Loucy (cell line): ENCODE measurements around the gene CLMN.

Experiments used
- H2AFZ ChIP-seq: fragments of 200-600 bp; sonication (generic); 2 replicates; pipeline ENCODE4 v1.6.0; 2016; ENCODE audit warnings: antibody characterized with exemption, mild to moderate bottlenecking, low read length, moderate library complexity
- H3F3A ChIP-seq: fragments of 200-600 bp; 2 replicates; pipeline ENCODE4 v1.6.0; 2016; ENCODE audit warnings: antibody characterized with exemption, low read depth, mild to moderate bottlenecking
- H3K27me3 ChIP-seq: fragments of 200-600 bp; sonication (generic); 2 replicates; pipeline ENCODE4 v1.6.1; 2014; ENCODE audit warnings: low read length, mild to moderate bottlenecking; ENCODE audit not compliant: insufficient read depth, poor library complexity, severe bottlenecking
- H3K36me3 ChIP-seq: fragments of 200-600 bp; sonication (generic); 2 replicates; pipeline ENCODE4 v1.6.1; 2016; ENCODE audit warnings: low read length; ENCODE audit not compliant: insufficient read depth
- H3K4me1 ChIP-seq: fragments of 200-600 bp; sonication (generic); 2 replicates; pipeline ENCODE4 v1.5.1; 2014; ENCODE audit warnings: low read length, mild to moderate bottlenecking; ENCODE audit not compliant: insufficient read depth, poor library complexity, severe bottlenecking
- H3K4me2 ChIP-seq: fragments of 200-600 bp; sonication (generic); 2 replicates; pipeline ENCODE4 v1.6.0; 2014; ENCODE audit warnings: antibody characterized with exemption, low read length, low read depth, mild to moderate bottlenecking; ENCODE audit not compliant: poor library complexity, severe bottlenecking
- H3K4me3 ChIP-seq: fragments of 200-600 bp; sonication (generic); 2 replicates; pipeline ENCODE4 v1.5.1; 2014; ENCODE audit warnings: low read length, mild to moderate bottlenecking, mixed read lengths; ENCODE audit not compliant: poor library complexity, severe bottlenecking
- H3K79me2 ChIP-seq: fragments of 200-600 bp; sonication (generic); 2 replicates; pipeline ENCODE4 v1.6.1; 2014; ENCODE audit warnings: low read length; ENCODE audit not compliant: insufficient read depth
- H3K9ac ChIP-seq: fragments of 200-600 bp; sonication (generic); 2 replicates; pipeline ENCODE4 v1.6.0; 2014; ENCODE audit warnings: mild to moderate bottlenecking, low read depth, low read length, moderate library complexity; ENCODE audit not compliant: poor library complexity, severe bottlenecking
- H3K9me2 ChIP-seq: fragments of 200-600 bp; sonication (generic); replicated peaks from 2 replicates; pipeline ENCODE4 v1.6.1; 2016; ENCODE audit warnings: low read depth, low read length, mixed read lengths
- H3K9me3 ChIP-seq: fragments of 200-600 bp; sonication (generic); 2 replicates; pipeline ENCODE4 v1.6.1; 2014; ENCODE audit warnings: mild to moderate bottlenecking, antibody characterized with exemption, low read length, low read depth; ENCODE audit not compliant: insufficient read depth
- H4K20me1 ChIP-seq: fragments of 200-600 bp; sonication (generic); 2 replicates; pipeline ENCODE4 v1.6.0; 2014; ENCODE audit warnings: antibody characterized with exemption, low read length, mild to moderate bottlenecking; ENCODE audit not compliant: insufficient read depth, poor library complexity, severe bottlenecking
- CTCF ChIP-seq: fragments of 200-600 bp; sonication (generic); conservative IDR thresholded peaks from 2 replicates; pipeline ENCODE4 v1.5.1; 2014; ENCODE audit warnings: mild to moderate bottlenecking, antibody characterized with exemption, low read length
- EZH2phosphoT487 ChIP-seq: fragments of 200-600 bp; IDR thresholded peaks from 2 replicates; pipeline ENCODE4 v1.6.1; 2018; ENCODE audit warnings: antibody characterized with exemption, mild to moderate bottlenecking, moderate library complexity, borderline replicate concordance

CLMN gene

GRCh38 chr14:95331708-95332408 is 12.2 kb upstream of the CLMN start:
- Histone ChIP-seq H3K4me1 (no peaks in the 10 kb centered on the region), H3K9me2 (no peaks in the 10 kb centered on the region), H2AFZ (no peak overlapping the region), H3K79me2 (no peaks in the 10 kb centered on the region), H3K9ac (no peak overlapping the region), H3K36me3 (no peaks in the 10 kb centered on the region), H3K4me2 (no peak overlapping the region), H3K9me3 (no peaks in the 10 kb centered on the region), H4K20me1 (no peaks in the 10 kb centered on the region), H3K27me3 (no peaks in the 10 kb centered on the region), H3F3A (no peaks in the 10 kb centered on the region), H3K4me3 (no peak overlapping the region)
- no peak for TF ChIP-seq EZH2phosphoT487
- no peak for TF ChIP-seq CTCF

- H3K4me3 ChIP-seq = no peak overlapping the region
- no peaks in the 10 kb centered on the region for H4K20me1 ChIP-seq
- H3K9me2 ChIP-seq = no peaks in the 10 kb centered on the region
- no peak overlapping the region for H2AFZ ChIP-seq
- TF ChIP-seq CTCF = no peak
- TF ChIP-seq EZH2phosphoT487 = no peak
- H3K4me2 ChIP-seq = no peak overlapping the region
- no peaks in the 10 kb centered on the region for H3K27me3 ChIP-seq
- no peaks in the 10 kb centered on the region for H3F3A ChIP-seq
- no peaks in the 10 kb centered on the region for H3K36me3 ChIP-seq
- no peaks in the 10 kb centered on the region for H3K9me3 ChIP-seq
- no peaks in the 10 kb centered on the region for H3K79me2 ChIP-seq
- H3K9ac ChIP-seq = no peak overlapping the region
- H3K4me1 ChIP-seq = no peaks in the 10 kb centered on the region
These were observed 11.1 kb upstream of the CLMN start for GRCh38 chr14:95330591-95331370.

GRCh38 chr14:95329941-95330340 is 10.2 kb upstream of the CLMN start:
- Histone ChIP-seq H3K27me3 (no peaks in the 10 kb centered on the region), H2AFZ (no peak overlapping the region), H3K9ac (no peak overlapping the region), H3K9me3 (no peaks in the 10 kb centered on the region), H3K4me2 (no peak overlapping the region), H3K9me2 (no peaks in the 10 kb centered on the region), H3F3A (no peaks in the 10 kb centered on the region), H4K20me1 (no peaks in the 10 kb centered on the region), H3K79me2 (no peaks in the 10 kb centered on the region), H3K4me1 (no peaks in the 10 kb centered on the region), H3K4me3 (no peak overlapping the region), H3K36me3 (no peaks in the 10 kb centered on the region)
- TF ChIP-seq EZH2phosphoT487 = no peak
- TF ChIP-seq CTCF = no peak
